Measurements from ENCODE around the gene ZNF74. TPM values are rescaled to one million over a fixed set of nuclear protein-coding genes. Genes with fewer than 3 reads are reported as not detected.
"Not testable (repeated sequence)": the region's sequence is repeated elsewhere in the genome, so short reads cannot be mapped to it uniquely, and the experiment has no call there.

Gene ZNF74
- total RNA-seq, 1 experiment from 2014 or later = 34.3 TPM

- H4K5ac ChIP-seq (ENCODE audit: insufficient read length, low read depth, low read length); H2AK5ac ChIP-seq (ENCODE audit: insufficient read length, low read length); H3K79me2 ChIP-seq (ENCODE audit: insufficient read depth, low read length); H2AFZ ChIP-seq (ENCODE audit: low read length); H3K23me2 ChIP-seq (ENCODE audit: insufficient read length, low read depth, low read length, poor library complexity, severe bottlenecking); H3K27ac ChIP-seq (ENCODE audit: insufficient read length, low read depth, low read length); H3K23ac ChIP-seq (ENCODE audit: insufficient read length, low read depth, low read length); H3K14ac ChIP-seq (ENCODE audit: insufficient read depth, low read length); H2BK120ac ChIP-seq (ENCODE audit: low read depth, low read length, poor library complexity, severe bottlenecking); H3K4me2 ChIP-seq (ENCODE audit: insufficient read depth, insufficient read length, low read length); H3K27me3 ChIP-seq (ENCODE audit: insufficient read depth, low read length); H3K36me3 Mint-ChIP-seq (ENCODE audit: insufficient read depth in 1 of 3, low read depth in 3 of 3); H3K18ac ChIP-seq (ENCODE audit: insufficient read length, low read depth, low read length); H3K9ac ChIP-seq (ENCODE audit: extremely low read depth, insufficient read length, low read length); H3K27ac Mint-ChIP-seq; H3T11ph ChIP-seq (ENCODE audit: low read length); H4K91ac ChIP-seq (ENCODE audit: insufficient read length, low read depth, low read length); H3K4ac ChIP-seq (ENCODE audit: low read depth, low read length); H2BK15ac ChIP-seq (ENCODE audit: low read depth, low read length); H3K56ac ChIP-seq (ENCODE audit: insufficient read length, low read depth, low read length); H2BK5ac ChIP-seq (ENCODE audit: insufficient read length, low read length); H3K9me3 Mint-ChIP-seq; H3K4me1 ChIP-seq (ENCODE audit: insufficient read depth, low read length); H2BK20ac ChIP-seq (ENCODE audit: low read depth, low read length, poor library complexity, severe bottlenecking); H2BK12ac ChIP-seq (ENCODE audit: insufficient read length, low read depth, low read length); H3K79me1 ChIP-seq (ENCODE audit: insufficient read depth, low read depth, low read length, poor library complexity, severe bottlenecking); H4K20me1 ChIP-seq (ENCODE audit: control insufficient read depth, insufficient read depth, insufficient read length); H3K4me3 Mint-ChIP-seq; H4K8ac ChIP-seq (replicated peaks; ENCODE audit: insufficient read length, low read depth, low read length); H3K9me3 ChIP-seq (ENCODE audit: control insufficient read depth, low read depth, low read length): not testable (repeated sequence)
- no CpG with 5 or more reads among the region's 8 CpGs for WGBS (ENCODE audit: extremely low coverage, insufficient read length, low lambda C conversion rate)
- peaks cover 27% of the 10 kb centered on the region for H3K27me3 Mint-ChIP-seq (ENCODE audit: low read depth)
- H3K4me1 Mint-ChIP-seq = peaks cover 16 to 17% of the 10 kb centered on the region in 2 experiments
- DNase-seq = peak; percentile 3
Observed at GRCh38 chr22:20376281-20376680, 17.7 kb upstream of the ZNF74 start.

GRCh38 chr22:20376983-20377382 is 17.0 kb upstream of the ZNF74 start:
- not testable (repeated sequence) for H2BK120ac ChIP-seq (ENCODE audit: low read depth, low read length, poor library complexity, severe bottlenecking); H2AK5ac ChIP-seq (ENCODE audit: insufficient read length, low read length); H2BK5ac ChIP-seq (ENCODE audit: insufficient read length, low read length); H3K23me2 ChIP-seq (ENCODE audit: insufficient read length, low read depth, low read length, poor library complexity, severe bottlenecking); H3K4me1 ChIP-seq (ENCODE audit: insufficient read depth, low read length); H3K4ac ChIP-seq (ENCODE audit: low read depth, low read length); H2BK15ac ChIP-seq (ENCODE audit: low read depth, low read length); H3K36me3 Mint-ChIP-seq (ENCODE audit: insufficient read depth in 1 of 3, low read depth in 3 of 3); H3K4me3 Mint-ChIP-seq; H3K14ac ChIP-seq (ENCODE audit: insufficient read depth, low read length); H3K79me2 ChIP-seq (ENCODE audit: insufficient read depth, low read length); H3K18ac ChIP-seq (ENCODE audit: insufficient read length, low read depth, low read length); H4K20me1 ChIP-seq (ENCODE audit: control insufficient read depth, insufficient read depth, insufficient read length); H3K27ac Mint-ChIP-seq; H4K91ac ChIP-seq (ENCODE audit: insufficient read length, low read depth, low read length); H3K56ac ChIP-seq (ENCODE audit: insufficient read length, low read depth, low read length); H3K4me2 ChIP-seq (ENCODE audit: insufficient read depth, insufficient read length, low read length); H4K5ac ChIP-seq (ENCODE audit: insufficient read length, low read depth, low read length); H3K27ac ChIP-seq (ENCODE audit: insufficient read length, low read depth, low read length); H3K23ac ChIP-seq (ENCODE audit: insufficient read length, low read depth, low read length); H3K79me1 ChIP-seq (ENCODE audit: insufficient read depth, low read depth, low read length, poor library complexity, severe bottlenecking); H3K9me3 Mint-ChIP-seq; H2BK20ac ChIP-seq (ENCODE audit: low read depth, low read length, poor library complexity, severe bottlenecking); H3T11ph ChIP-seq (ENCODE audit: low read length); H3K27me3 ChIP-seq (ENCODE audit: insufficient read depth, low read length); H2BK12ac ChIP-seq (ENCODE audit: insufficient read length, low read depth, low read length); H4K8ac ChIP-seq (replicated peaks; ENCODE audit: insufficient read length, low read depth, low read length); H2AFZ ChIP-seq (ENCODE audit: low read length); H3K9me3 ChIP-seq (ENCODE audit: control insufficient read depth, low read depth, low read length); H3K9ac ChIP-seq (ENCODE audit: extremely low read depth, insufficient read length, low read length)
- peak; percentile 2 for DNase-seq
- H3K27me3 Mint-ChIP-seq (ENCODE audit: low read depth) = peaks cover 27% of the 10 kb centered on the region
- WGBS (ENCODE audit: extremely low coverage, insufficient read length, low lambda C conversion rate) = no CpG with 5 or more reads among the region's 11 CpGs
- peaks cover 13 to 14% of the 10 kb centered on the region in 2 experiments for H3K4me1 Mint-ChIP-seq

Data from H9 (cell line).